SK-N-MC (cell line): Measurements from ENCODE around the gene KCTD16.

Experiments
- EZH2 ChIP-seq: fragments of 200-600 bp; sonication (generic); IDR thresholded peaks from one replicate; pipeline ENCODE4 v1.6.1; 2017; ENCODE audit warnings: antibody characterized with exemption
- FOXP2 ChIP-seq: optimal IDR thresholded peaks from 2 replicates; pipeline ENCODE3; 2011; ENCODE audit warnings: mild to moderate bottlenecking, moderate library complexity; ENCODE audit not compliant: insufficient read depth; ENCODE audit errors: extremely low read length, control extremely low read depth
- POLR2AphosphoS5 ChIP-seq: IDR thresholded peaks from 2 replicates; pipeline ENCODE4 v1.6.1; 2012; ENCODE audit warnings: mild to moderate bottlenecking, low read depth, low read length, borderline replicate concordance

DNA sequence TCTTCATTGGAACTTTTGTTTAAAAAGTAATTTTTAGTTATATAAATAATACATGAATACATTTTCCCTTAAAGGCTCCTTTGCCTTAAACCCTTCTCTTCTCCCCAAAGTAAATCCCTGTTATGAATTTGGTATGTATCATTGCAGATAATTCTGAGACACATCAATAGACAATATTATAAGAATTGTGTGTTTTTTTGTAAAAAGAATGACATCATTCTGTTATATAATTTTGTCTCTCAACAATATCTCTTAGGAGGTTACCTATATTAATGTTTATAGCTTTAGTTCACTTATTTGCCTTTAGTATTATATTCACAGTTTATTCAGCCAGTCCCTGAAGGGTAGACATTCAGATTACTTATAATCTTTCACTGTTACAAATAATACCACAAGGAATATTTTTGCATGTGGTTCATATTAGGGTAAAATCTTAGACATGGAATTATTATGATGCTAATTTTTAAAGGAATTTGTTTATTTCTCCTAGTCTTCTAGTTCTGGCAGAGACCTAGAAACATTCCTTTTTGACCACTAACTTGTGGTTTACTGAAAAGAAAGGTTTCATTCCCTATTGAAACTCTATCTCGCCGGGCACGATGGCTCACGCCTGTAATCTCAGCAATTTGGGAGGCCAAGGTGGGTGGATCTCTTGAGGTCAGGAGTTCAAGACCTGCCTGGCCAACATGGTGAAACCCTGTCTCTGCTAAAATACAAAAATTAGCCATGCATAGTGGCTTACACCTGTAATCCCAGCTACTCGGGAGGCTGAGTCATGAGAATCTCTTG, 105.6 kb downstream of the KCTD16 start:
- no peak for TF ChIP-seq FOXP2
- TF ChIP-seq POLR2AphosphoS5, result no peak
- TF ChIP-seq EZH2, result no peak
